Camera-type eye (tissue), 1 donor: Measurements from ENCODE around the gene SEL1L3. TPM values are rescaled to one million over a fixed set of nuclear protein-coding genes. Genes with fewer than 3 reads are reported as not detected.

Experiments used
- total RNA-seq: library from RNA; depleted of rRNA; stranded (reverse); fragments of >200 nt; gene quantifications from one replicate; pipeline ENCODE4 v1.2.3, GENCODE V29; 2014

Gene SEL1L3
- total RNA-seq = 140 TPM

DNA sequence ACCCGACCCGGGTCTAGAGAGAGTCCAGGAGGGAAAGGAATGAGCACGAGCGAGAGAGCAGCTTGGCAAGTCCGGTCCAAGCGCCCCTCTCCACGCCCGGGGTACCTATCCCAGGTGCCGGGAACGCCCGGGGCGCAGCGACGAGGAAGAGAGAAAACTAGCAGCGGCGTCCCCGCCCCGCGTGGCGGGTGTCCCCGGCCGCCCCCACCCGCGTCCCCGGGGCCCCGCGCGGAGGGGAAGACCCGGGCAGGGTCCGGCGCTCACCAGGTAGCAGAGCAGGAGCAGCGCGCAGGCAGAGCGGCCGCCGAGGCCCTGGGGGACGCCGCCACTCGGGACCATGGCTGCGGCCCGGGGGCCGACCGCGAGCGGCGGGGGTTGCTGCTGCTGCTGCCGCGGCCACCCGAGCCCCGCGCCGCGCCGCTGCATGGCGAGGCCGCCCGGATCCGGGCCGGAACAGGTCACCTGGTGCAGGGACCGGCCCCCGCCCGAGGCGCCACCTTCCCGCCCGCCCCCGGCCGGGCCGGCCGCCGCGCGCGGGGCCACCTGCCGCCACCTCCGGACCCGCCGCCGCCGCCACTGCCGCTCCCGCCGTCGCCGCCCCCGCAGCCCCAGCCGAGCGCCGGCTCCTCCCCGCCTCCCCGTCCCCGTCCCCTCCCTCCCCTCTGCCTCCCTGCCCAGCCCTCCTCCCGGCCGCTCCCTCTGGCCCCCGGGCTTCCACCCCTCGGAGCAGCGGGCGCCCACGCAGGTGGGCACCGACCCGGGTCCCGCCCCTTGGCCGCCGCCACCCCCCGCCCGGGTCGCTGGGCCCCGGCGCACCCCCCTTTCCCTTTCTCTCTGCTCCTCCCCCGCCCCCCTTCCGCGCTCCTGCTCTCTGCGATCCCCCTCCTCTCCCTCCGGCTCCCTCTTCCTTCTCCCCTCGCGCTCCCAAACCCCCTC is at the start of gene SEL1L3:
Gene SEL1L3 (minus strand): TSS at position 578 of the 936 bp plus-strand sequence. CDS start 152 bp downstream, at position 426.

Other genes starting within 250 kb of the SEL1L3 start
- gene SLC34A2, start 207.1 kb downstream of the SEL1L3 start, total RNA-seq = 25.5 TPM
- gene SMIM20, start 51.2 kb upstream of the SEL1L3 start, total RNA-seq = 49.1 TPM